ENCODE measurements around the gene HERPUD2.
A peak's percentile ranks its signal among the peaks of the same experiment; 100 is the strongest.

Gene HERPUD2

GRCh38 chr7:35694784-35695472 is at the start of gene HERPUD2:
Gene HERPUD2, minus strand, starts transcription at chr7:35695135. Its CDS starts 805 bp downstream, at chr7:35694330.
- DNase-seq, result peak; percentile 89 to 95 (median 90)

GRCh38 chr7:35738889-35739288 is 44.0 kb upstream of the HERPUD2 start:
- DNase-seq, result no peak

GRCh38 chr7:35736725-35737124 is 41.8 kb upstream of the HERPUD2 start:
- no peak for DNase-seq

GRCh38 chr7:35735396-35735795 is 40.5 kb upstream of the HERPUD2 start:
- no peak for DNase-seq

- no peak for DNase-seq
Measured at GRCh38 chr7:35734001-35734483, 39.1 kb upstream of the HERPUD2 start.

GRCh38 chr7:35731349-35731748 is 36.4 kb upstream of the HERPUD2 start:
- DNase-seq, result no peak

- peak; percentile 32 to 47 (median 44) for DNase-seq
Measured at GRCh38 chr7:35729061-35729783, 34.3 kb upstream of the HERPUD2 start.

GRCh38 chr7:35728412-35729060 is 33.6 kb upstream of the HERPUD2 start:
- DNase-seq, result no peak

- DNase-seq, result peak; percentile 47 to 49 (median 48)
Measured at GRCh38 chr7:35727571-35727970, 32.6 kb upstream of the HERPUD2 start.

GRCh38 chr7:35726654-35727053 is 31.7 kb upstream of the HERPUD2 start:
- DNase-seq, result no peak

- no peak for DNase-seq
Measured at GRCh38 chr7:35725280-35725680, 30.3 kb upstream of the HERPUD2 start.

- peak in 2 of 3 donors; percentile 32 to 39 for DNase-seq
Measured at GRCh38 chr7:35723011-35723410, 28.1 kb upstream of the HERPUD2 start.

- DNase-seq, result no peak
Measured at GRCh38 chr7:35722054-35722849, 27.3 kb upstream of the HERPUD2 start.

- DNase-seq, result no peak
Measured at GRCh38 chr7:35721288-35721687, 26.4 kb upstream of the HERPUD2 start.

GRCh38 chr7:35720849-35721248 is 25.9 kb upstream of the HERPUD2 start:
- no peak for DNase-seq

- no peak for DNase-seq
Measured at GRCh38 chr7:35720032-35720431, 25.1 kb upstream of the HERPUD2 start.

GRCh38 chr7:35718047-35718446 is 23.1 kb upstream of the HERPUD2 start:
- no peak for DNase-seq

- DNase-seq, result no peak
Measured at GRCh38 chr7:35717516-35717915, 22.6 kb upstream of the HERPUD2 start.

GRCh38 chr7:35717013-35717412 is 22.1 kb upstream of the HERPUD2 start:
- DNase-seq, result no peak

GRCh38 chr7:35716038-35716803 is 21.3 kb upstream of the HERPUD2 start:
- no peak for DNase-seq

- no peak for DNase-seq
Measured at GRCh38 chr7:35714862-35715261, 19.9 kb upstream of the HERPUD2 start.

- DNase-seq, result no peak
Measured at GRCh38 chr7:35714407-35714806, 19.5 kb upstream of the HERPUD2 start.
